HG02678 (cell line): ENCODE data around the gene GP1BB.

Source experiments
- ATAC-seq: cut with Tn5 transposase; IDR thresholded peaks from one replicate; pipeline ENCODE4 v1.9.1; 2021; ENCODE audit warnings: mild to moderate bottlenecking, moderate library complexity; ENCODE audit not compliant: unreplicated experiment

The GP1BB gene

DNA sequence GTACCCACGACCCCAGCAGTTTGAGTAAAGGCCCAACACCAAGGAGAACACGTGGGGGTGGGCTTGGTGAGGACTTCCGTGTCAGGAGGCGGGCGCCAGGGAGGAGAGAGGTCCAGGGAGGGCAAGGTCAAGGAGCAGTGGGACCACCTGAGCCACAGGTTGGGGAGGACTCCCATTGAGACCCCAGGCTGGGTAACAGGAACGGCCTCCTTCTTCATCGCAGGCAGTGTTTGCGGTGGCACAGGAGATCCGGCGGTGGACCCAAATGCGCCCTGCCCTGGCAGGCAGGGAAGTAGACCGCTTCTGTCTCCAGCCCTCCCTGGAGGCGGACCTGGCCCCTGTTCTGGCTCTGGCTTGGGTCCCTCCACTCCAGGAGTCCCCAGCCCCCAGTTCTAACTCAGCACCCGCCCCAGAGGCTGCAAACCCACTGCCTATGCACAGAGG, 31.4 kb downstream of the GP1BB start:
- ATAC-seq = no peak

DNA sequence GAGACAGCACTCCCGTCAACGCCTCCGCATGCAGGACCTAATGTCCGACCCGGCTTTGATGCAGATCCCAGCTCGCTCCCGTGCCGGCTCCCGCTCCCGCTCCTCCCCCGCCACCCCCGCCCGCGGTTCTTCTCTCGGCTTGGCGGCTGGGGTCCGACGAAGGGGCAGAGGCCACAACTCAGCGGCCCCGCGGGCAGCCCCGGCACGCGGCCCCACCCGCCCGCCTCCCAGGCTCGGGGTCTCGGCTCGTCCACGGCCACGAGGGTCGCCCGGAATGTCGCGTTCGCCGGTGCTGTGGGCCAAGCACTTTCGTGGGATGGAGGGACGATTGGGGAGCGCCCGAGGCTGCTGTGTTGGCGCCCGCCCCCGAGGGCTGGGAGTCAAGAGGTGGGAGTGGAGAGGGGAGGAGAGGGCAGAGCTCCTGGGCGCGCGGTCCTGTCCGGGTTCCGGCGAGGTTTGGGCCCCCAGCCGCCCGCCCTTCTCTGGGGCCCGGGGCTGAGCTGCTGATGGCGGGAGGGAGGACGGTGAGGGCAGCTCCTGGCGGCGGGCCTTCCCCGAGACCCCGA, 31.9 kb downstream of the GP1BB start:
- no peak for ATAC-seq

DNA sequence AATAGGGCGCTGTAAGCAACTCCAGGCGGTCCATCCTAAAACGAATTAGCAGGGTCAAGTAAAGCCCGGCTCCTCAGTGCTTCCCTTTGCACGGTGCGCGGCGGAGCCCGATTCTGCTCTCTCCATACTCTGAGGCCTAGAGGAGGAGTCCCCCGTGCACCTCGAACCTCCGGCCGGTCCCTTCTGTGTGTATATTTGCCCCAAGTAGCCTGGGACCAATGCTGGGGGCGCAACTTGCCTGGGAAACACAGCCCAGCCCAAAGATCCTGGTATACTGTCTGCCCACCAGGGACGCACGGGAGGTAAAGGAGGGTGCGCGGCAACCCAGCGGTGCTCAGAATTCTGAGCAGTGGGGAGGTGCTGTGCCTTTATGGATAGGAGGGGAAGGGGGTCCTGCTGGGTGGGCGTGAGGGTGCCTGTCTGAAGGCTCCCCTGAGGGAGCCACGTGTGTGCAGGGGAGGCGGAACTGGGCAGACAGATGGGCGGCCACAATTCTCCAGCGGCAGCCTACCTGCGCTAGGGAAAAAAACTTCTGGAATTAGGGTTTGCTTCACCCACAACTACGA, 32.5 kb downstream of the GP1BB start:
- ATAC-seq = no peak

DNA sequence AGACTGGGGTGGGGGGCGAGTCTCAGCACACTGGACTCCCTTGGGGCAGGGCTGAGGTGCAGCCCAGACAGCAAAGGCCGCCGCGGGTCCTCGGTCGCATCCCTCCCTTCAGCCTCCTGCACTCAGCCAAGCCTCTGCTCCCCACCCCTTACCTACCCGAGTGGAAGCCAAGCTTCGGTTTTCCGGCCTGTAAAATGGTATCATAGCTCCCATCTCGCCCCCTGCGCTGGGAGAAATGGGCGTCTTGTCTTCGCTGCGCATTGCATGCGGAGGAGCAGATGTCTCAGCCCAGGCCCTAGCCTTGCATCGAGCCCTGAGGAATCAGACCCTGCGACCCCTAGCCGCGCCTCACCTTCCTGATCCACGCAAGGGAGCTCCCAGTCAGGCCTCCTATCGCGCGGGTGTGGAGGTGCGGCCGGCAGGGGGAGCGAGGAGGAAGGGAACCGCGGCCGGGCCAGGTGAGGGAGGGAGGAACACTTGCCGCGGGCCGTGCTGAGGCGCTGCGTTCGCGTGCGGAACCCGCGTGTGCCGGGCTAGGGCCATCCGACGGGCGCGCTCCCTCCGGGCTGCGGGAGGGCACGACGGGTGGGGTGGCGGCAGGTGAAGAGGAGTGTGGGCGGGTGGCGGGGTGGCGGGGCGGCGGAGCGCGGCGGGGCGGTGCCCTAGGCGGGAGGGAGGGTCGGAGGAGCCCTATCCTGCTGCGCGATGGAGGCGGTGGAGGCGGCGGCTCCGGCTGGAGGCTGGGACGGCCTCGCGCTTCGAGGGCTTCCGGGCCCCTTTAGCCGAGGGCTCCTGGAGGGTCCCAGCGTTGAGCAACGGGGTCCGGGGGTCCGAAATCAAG, 33.2 kb downstream of the GP1BB start:
- no peak for ATAC-seq

DNA sequence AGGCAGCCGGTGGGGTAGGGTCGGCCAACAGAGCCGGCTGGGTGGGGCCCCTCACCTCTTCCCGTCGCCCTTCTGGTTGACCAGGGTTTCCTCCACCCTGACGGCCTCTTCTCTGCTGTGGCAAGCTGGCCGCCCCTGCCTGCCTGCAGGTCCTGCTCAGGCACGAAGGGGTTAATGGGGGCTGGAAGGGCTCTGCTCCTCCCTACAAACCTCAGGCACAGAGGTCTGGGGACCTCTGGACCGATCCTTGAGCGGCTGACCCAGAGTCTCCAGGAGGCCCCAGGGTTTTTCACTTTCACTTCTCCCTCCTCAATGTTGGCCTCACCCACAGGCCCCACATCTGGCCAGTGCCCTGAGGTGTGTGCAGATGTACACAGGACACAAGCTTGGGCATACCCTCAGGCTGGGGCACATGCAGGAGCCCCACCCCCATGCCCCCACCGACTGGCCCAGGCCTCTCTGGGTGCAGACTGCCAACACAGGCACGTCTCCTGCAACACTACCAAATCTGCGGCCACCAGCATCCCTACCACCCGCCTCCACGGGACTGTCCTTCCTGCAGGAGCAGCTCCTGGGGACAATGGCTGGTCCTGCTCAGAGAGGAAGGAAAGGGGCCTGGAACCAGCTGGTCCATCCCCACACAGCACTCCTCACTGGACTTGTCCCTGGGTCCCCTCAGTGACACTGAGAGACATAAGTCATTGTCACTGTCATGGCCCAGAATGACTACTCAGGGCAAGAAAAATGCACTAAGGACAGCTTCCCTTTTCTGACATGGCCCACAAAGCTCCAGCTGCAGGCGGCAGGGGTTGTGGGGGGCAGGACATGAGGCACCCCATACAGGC, 34.0 kb downstream of the GP1BB start:
- no peak for ATAC-seq

DNA sequence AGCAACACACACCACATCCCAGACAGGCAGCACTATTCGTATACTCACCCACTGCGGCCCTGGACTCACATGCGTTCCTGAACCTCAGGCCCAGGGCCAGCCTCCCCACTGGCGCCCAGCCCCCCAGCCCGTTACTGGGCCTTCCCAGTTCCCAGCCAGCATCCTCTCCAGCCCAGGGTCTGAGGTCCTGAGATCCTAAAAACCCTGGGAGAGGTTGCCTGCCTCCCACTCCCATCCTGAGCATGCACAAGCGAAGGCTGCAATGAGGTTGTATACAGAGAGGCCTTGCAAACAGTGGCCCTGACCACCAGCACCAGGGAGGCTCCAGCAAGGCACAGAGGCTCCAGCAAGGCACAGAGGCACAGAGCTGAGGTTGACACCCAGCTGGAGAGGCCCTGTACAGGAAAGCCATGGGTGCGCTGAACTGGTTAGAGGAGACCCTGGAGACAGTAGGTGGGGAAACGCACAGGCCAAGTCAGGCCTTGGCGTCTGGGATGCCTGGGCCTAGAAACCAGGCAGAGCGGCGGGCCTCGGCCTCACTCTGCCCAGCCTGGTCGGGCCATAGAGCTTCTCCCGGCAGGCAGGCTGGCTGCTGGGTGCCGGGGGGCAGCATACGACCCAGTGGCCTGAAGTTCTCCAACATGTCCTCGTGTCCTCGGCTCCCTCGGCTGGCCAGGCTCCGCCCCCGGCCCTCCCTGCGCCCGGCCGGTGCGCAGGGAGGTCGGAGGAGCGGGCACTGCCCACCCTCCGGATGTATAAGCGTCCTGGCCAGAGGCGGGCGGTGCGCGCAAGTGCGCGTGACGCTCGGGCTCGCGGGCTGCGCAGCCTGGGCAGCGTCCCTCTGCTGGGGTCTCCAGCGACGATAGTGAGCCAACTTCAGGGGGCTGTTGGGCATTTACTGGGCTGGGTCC, 34.9 kb downstream of the GP1BB start:
- no peak for ATAC-seq

DNA sequence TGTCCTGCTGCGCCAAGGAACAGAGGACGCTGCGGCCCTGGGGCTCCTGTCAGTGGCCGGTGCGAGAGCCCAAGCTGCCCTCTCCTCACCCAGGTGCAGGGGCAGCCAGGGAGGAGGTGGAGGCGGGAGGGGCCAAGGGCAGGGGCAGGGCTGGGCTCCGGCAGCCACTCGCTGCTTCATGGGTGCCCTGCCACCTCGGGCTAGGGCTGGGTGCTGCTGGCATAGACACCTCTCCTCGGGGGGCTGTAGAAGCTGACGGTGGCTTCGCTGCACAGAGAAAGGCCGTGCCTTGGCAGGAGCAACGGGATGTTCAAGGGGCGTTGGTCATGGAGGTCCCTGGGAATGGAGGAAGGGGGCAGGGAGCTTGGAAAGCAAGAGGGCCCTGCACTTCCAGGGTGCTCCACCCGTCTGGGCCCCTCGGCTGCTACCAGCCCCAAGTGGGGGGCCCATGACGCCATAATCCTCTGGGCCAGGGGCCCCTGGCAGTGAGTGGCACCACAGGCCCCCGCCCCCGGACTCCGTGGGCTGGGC, 35.6 kb downstream of the GP1BB start:
- no peak for ATAC-seq

DNA sequence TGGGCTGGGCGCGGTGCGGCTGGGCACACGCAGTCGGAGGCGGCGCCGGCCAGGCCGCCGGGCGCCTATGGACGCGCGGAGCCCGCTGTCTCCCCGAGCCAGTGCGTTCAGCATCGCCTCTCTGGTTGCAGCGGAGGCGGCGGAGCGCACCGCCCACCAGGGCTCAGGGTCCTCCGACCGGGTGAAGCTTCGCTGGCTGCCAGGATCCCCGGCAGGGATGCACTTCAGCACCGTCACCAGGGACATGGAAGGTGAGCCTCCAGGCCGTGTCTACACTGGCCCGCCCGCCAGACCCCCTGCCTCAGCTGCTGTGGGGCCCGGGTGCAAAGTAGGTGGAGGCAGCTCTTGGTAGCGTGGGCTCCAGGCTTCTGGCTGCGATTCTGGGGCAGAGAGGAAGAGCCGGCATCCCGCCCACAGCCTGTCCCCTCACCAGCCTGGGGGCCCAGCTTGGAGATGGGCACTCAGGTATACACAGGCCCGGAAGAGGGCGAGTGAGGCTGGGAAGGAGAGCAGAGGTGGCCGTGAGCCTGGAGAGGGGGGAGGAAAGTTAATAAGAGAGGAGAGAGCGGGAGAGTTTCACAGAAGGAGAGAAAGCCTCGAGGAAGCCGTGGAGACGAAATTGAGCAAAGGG, 36.2 kb downstream of the GP1BB start:
- ATAC-seq = no peak

DNA sequence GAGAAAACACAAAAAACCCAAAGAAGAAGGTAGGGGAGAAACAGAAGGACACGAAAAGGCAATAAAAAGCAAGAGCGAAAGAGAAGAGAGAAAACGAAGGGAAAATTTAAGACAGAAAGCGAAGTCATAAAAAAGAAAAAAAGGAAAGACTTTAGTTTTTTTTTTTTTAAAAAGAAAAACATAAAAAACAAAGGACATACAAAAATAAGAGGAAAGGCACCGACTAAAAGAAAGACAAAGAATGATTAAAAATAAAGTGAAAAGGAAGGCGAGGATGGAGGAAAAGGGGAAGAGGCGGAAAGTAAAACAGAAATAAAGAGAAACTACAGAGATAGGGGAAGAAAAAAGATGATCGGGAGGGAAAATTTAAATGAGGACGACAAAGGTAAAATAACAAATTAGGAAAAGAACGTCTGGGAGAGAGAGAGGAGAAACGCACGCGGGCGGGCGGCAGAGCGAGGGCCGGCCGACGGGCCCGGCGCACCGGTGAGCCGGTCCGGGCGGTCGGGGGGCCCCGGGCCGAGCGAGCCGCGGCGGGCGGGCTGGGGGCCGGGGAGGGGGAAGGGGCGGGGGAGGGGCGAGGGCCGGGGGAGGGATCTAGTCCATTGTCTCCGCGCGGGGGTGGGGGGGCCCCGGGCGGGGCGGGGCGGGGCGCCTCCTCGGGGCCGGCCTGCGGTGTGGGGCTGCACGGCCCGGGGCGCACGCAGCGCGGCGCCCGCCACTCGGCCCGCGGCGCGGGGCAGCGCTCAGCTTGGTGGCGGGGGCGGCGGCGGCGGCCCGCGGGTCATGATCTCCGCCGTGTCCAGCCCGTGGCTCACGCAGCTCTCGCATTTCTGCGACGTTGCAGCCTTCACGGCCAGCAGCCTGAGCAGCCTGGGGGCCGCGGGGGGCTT, 37.0 kb downstream of the GP1BB start, which contains the start of gene TBX1:
TSS of gene TBX1 (plus strand) at position 721 of the 893 bp plus-strand sequence. CDS start at position 787, 66 bp downstream.
- no peak for ATAC-seq

DNA sequence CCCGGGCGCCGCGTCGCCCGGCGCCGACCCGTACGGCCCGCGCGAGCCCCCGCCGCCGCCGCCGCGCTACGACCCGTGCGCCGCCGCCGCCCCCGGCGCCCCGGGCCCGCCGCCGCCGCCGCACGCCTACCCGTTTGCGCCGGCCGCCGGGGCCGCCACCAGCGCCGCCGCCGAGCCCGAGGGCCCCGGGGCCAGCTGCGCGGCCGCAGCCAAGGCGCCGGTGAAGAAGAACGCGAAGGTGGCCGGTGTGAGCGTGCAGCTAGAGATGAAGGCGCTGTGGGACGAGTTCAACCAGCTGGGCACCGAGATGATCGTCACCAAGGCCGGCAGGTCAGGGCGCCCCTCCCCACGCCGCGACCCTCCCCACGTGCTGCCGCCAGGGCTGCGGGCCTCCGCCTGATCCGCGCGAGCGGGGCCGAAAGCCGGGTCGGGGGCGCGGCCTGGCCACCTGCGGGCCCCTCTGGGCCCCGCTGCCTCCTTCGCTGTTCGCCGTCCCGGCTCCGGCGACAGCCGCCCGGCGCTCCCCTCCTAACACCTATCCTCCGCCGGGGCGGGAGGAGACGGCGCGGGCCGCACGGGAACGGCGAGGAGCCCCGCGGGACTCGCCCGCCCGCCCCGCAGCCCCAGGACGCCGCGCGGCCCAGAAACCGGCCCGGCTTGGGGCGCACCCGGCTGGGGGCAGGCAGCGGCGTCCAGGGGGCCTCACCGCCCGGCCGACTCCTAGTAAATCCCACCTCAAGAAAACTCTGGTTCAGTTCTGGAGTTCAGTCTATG, 37.8 kb downstream of the GP1BB start:
- ATAC-seq = no peak

DNA sequence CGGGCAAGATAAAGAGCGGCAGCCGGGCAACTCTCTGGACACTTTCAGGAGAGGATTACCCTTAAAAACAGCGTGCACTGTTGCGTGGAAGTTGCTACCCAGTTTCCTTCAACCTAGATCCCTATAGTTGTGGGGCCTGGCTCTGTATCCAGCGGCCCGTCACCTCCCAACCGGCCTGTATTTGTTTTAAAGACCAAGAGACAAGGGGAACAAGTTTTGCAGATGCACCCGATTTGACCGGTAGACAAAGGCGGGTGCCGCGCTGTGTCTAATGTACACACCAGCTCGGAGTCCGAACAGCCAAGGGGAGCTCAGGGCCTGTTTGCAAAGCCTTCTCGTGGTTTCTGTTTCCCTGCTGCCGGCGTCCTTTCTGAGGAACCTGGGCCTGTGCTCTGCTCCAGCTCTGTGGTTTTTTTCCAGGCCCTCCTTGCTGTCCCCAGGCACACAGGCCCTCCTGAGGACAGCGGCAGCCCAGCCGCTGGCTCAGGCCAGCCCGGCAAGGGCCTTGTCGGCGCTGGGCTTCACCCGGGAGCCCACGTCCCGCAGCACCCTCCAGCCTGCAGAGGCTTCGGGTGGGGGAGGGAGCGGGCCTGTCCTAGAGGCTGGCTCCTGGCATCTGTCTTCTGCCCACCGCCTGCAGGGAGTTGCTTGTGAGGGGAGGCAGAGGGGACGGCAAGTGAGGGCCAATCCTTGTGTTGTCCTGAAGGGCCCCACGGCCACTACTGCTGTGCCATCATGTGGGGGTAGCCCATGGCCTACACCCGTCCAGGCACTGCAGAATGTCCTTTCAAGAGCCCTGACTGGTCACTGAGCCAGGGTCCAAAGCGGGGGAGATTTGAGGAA, 38.6 kb downstream of the GP1BB start:
- ATAC-seq = no peak

DNA sequence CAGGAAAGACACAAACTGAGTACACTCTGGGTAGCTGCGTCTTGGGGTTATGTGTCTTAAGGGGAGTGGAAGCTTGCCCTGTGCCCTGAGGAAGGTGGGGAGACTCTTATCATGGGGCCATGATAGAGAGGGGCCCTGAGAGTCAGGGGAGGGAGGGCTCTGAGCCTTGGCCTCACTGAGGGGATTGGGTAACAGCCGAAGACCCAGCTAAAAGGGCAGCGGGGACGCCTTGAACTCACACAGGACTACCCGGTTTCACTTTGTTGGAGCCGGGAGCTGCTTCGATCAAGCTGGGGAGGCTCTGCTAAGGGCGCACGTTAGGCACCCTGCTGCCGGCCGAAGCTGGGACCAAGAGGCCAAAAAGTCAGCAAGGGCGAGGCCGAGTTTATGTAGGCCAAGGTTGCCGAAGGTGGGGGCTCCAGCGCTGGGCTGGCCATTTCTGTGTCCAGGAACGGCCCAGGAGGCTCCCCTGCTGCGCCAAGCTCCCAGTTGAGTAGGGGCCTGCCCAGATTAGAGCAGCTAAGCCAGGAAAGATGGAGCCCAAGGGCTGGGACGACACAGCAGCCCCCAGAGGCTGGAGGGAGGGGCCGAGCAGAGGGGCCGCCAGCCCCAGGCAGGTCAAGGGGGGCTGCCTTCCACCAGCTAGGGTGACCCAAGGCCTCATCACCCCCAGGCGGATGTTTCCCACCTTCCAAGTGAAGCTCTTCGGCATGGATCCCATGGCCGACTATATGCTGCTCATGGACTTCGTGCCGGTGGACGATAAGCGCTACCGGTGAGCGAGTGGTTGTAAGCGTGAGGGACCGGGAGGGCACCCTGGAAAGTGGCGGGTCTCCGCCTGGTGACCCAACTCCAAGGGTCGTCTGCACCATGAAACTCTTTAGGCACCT, 39.5 kb downstream of the GP1BB start:
- no peak for ATAC-seq

DNA sequence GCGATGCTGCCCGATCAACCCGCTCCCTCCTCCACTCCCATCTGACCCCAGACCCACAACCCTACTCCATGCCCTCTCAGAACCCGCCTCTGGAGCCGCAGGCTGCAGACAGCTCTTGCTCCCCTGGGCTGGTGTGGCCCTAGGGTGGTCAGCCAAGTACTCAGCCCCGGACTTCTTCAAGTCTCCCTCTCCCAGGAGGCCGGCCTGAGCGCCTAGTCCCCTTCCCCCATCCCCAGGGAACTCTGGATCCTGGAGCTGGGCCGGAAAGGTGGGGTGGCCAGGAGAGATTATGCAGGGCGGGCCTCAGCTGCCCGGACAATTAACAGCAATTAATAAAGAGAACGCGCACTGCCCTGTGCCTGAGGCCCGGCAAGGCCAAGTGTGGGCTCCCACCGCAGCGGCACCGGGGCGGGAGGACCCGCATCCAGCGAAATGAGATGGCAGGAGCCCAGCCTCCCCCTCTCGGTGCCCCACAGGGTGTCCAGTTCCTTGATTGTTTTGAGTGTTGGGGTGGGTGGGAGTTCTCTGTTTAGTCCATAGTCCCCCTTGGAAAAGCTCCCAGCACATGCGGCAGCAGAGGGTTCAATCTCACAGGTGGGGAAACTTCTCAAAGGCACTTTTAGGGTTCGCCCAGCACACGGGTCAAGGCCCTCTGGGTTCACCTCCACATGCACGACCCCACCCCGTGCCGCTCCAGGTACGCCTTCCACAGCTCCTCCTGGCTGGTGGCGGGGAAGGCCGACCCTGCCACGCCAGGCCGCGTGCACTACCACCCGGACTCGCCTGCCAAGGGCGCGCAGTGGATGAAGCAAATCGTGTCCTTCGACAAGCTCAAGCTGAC, 40.3 kb downstream of the GP1BB start:
- no peak for ATAC-seq

DNA sequence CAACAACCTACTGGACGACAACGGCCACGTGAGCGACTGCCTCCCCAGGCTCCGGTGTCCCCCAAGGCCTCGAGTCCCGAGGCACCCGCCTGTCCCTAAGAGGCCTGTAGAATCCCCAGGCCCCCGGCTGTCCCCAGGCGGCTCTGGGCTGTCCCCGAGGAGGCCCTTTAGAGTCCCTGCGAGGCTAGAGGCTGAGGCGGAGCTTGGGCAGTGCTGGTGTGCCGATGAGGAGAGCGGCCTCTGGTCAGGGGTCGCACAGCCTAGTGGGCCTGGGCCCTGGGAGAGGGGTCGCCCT, 40.9 kb downstream of the GP1BB start:
- ATAC-seq = no peak
